ENCODE measurements around the gene FAAP20. TPM values are rescaled to one million over a fixed set of nuclear protein-coding genes. Genes with fewer than 3 reads are reported as not detected.

Gene FAAP20
- total and polyA plus RNA-seq, 9 of the 15 experiments (the other 6 are each of a cell fraction or from before 2014, with no cell fraction given) = 0.58 to 143 (median 9.9) TPM

- peak; percentile 86 for TF ChIP-seq MGA (IDR thresholded peaks at IDR 0.05)
- no peak for TF ChIP-seq PYGO2 (tag; IDR thresholded peaks at IDR 0.05)
- no peak for TF ChIP-seq CUX1 (CRISPR knock-in tag; IDR thresholded peaks at IDR 0.05)
- TF ChIP-seq ZMIZ1 (IDR thresholded peaks at IDR 0.05; ENCODE audit: low read depth in 2 of 2, low read length in 2 of 2) = no peak; a peak in 1 of 4 replicates
Measured at GRCh38 chr1:2189459-2190425, 4.8 kb downstream of the FAAP20 start (continued).
